ENCODE results near the gene PTGFRN.
A peak's percentile ranks its signal among the peaks of the same experiment; 100 is the strongest.

Gene PTGFRN

DNA sequence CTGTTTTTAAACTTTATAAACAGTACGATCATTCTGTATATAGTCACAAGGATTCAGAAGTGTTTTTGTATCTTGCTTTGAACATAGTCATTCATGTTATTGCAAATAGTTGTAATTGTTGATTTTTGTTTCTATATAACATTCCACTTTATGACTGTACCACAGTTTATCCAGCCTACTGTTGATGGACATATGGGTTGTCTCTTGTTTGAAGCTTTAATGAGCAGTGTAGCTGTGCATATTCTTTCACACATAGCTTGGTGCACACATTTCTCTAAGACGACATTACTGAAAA is 98.0 kb downstream of the PTGFRN start:
- Histone ChIP-seq H3K4me3 (ENCODE audit: low read depth, low read length) (no peak overlapping the region), H3K36me3 (no peaks in the 10 kb centered on the region), H3K4me1 (no peaks in the 10 kb centered on the region), H3K9me3 (no peaks in the 10 kb centered on the region), H3K27me3 (no peaks in the 10 kb centered on the region)
- DNase-seq = no peak
- TF ChIP-seq, protein P1, sequence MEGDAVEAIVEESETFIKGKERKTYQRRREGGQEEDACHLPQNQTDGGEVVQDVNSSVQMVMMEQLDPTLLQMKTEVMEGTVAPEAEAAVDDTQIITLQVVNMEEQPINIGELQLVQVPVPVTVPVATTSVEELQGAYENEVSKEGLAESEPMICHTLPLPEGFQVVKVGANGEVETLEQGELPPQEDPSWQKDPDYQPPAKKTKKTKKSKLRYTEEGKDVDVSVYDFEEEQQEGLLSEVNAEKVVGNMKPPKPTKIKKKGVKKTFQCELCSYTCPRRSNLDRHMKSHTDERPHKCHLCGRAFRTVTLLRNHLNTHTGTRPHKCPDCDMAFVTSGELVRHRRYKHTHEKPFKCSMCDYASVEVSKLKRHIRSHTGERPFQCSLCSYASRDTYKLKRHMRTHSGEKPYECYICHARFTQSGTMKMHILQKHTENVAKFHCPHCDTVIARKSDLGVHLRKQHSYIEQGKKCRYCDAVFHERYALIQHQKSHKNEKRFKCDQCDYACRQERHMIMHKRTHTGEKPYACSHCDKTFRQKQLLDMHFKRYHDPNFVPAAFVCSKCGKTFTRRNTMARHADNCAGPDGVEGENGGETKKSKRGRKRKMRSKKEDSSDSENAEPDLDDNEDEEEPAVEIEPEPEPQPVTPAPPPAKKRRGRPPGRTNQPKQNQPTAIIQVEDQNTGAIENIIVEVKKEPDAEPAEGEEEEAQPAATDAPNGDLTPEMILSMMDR (IDR thresholded peaks at IDR 0.05; ENCODE audit: low read depth, low read length) = no peak

DNA sequence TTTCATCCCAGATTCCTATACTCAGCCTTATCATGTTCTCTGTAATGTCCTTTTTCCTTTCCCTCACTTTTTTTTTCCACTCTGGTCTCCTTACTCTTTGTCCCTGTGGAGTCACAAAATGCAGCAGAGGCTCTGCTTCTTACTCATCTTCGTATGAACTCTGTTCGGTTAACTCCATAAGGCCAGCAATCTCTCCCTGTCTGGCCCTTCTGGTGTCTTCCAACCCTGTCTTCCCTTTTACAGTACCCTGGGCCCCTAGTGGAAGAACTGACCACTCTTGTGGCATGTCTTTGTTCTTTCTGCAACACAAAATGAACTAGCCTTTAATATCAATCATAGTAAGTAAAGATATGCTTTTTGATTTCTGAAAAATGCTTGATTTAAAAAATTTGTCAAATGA is 98.9 kb downstream of the PTGFRN start:
- DNase-seq = no peak
- no peak overlapping the region for H3K4me3 ChIP-seq (ENCODE audit: low read depth, low read length)
- no peaks in the 10 kb centered on the region for H3K9me3 ChIP-seq

DNA sequence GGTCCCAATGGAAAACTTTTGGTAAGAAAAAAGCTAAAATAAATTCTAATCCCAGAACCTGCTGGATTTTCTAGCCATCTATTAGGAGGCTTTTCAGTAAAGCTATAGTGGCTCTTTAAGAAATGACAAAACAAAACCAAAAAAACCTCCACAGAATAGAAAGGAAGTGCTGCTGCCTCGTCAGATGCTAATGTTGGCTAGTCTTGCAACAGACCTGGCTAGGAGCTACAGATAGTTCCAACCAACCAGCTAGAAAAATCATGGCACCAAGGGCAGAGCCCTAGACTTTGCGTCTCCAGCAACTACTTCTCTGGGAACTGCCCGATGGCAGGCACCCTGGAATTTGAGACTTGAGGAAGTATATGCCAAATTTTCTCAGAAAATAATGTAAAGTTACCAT is 99.4 kb downstream of the PTGFRN start:
- no peaks in the 10 kb centered on the region for H3K4me1 ChIP-seq
- TF ChIP-seq, protein P1 (IDR thresholded peaks at IDR 0.05; ENCODE audit: low read depth, low read length) = no peak
- no peak for DNase-seq

More for the DNA sequence above, 98.9 kb downstream of the PTGFRN start:
- Histone ChIP-seq H3K27me3 (no peaks in the 10 kb centered on the region), H3K4me1 (no peaks in the 10 kb centered on the region), H3K36me3 (no peaks in the 10 kb centered on the region)
- TF ChIP-seq, protein P1 (IDR thresholded peaks at IDR 0.05; ENCODE audit: low read depth, low read length) = 0 out of 2 replicates have a peak, but pooled peaks have one; percentile 6

DNA sequence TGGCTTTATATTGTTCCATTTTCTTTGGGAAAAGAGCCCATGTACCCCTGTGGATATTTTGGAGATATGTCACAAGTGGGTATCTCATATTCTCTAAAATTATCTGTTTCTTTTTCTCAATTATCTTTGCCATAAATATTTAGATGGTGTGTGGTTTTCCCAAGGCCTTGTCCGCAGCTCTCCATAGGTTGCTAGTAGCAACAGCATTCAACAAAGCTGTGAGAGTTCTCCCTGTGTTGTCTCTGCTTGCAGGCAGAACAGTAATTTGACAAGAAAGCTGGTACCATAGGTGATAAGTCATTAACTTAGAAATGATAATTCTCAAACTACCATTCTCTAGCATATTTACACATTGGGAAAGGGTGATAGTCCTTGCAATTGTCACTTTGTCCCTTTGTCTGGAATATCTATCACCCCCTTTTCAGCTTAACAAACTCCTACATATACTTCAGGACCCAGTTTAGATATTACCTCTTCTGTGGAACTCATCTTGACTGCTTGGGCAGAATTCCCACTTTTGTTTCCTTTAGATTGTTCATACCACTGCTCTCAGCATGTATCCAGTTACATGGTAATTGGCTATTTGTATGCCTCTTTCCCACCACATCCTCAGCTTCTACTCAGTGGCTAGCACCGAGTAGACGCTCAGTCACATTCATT is 100.7 kb downstream of the PTGFRN start:
- H3K9me3 ChIP-seq = no peaks in the 10 kb centered on the region
- H3K27me3 ChIP-seq = no peaks in the 10 kb centered on the region
- no peaks in the 10 kb centered on the region for H3K4me1 ChIP-seq
- TF ChIP-seq, protein P1 (IDR thresholded peaks at IDR 0.05; ENCODE audit: low read depth, low read length) = no peak
- no peak overlapping the region for H3K4me3 ChIP-seq (ENCODE audit: low read depth, low read length)
- no peaks in the 10 kb centered on the region for H3K36me3 ChIP-seq
- DNase-seq = no peak

More for the DNA sequence above, 99.4 kb downstream of the PTGFRN start:
- Histone ChIP-seq H3K36me3 (no peaks in the 10 kb centered on the region), H3K9me3 (no peaks in the 10 kb centered on the region), H3K4me3 (ENCODE audit: low read depth, low read length) (no peak overlapping the region), H3K27me3 (no peaks in the 10 kb centered on the region)

DNA sequence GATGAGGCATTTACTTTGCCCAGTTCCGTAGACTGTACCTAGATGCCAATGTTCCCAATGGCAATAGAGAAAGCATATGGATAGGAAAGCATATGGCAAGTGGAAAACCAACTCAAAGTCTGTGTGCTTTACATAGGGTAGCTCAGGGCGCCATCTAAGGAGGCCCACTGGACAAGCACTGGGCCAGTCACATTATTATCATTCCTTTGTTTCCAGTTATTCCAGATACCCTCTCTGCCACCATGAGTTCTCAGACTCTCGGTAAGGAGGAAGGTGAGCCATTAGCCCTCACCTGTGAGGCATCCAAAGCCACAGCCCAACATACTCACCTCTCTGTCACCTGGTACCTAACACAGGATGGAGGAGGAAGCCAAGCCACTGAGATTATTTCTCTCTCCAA is 101.6 kb downstream of the PTGFRN start:
- Histone ChIP-seq H3K36me3 (no peaks in the 10 kb centered on the region), H3K27me3 (no peaks in the 10 kb centered on the region), H3K4me1 (no peaks in the 10 kb centered on the region), H3K4me3 (ENCODE audit: low read depth, low read length) (no peak overlapping the region), H3K9me3 (no peaks in the 10 kb centered on the region)
- TF ChIP-seq, protein P1 (IDR thresholded peaks at IDR 0.05; ENCODE audit: low read depth, low read length) = no peak
- no peak for DNase-seq

DNA sequence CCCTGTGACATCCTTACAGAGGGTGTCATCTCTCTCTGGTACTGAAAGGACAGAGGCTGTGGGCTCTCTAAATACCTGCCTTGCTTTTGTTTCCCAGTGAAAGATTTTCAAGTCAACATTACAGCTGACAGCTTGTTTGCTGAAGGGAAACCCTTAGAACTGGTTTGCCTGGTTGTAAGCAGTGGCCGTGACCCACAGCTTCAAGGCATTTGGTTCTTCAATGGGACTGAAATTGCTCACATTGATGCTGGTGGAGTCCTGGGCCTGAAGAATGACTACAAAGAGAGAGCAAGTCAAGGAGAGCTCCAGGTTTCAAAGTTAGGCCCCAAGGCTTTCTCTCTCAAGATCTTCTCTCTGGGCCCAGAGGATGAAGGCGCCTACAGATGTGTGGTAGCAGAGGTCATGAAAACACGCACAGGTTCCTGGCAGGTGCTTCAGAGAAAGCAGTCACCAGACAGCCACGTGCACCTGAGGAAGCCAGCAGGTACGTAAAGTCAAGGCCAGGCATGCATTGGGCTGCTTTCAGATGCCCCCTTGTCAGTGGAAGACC is 103.7 kb downstream of the PTGFRN start:
- H3K36me3 ChIP-seq = no peaks in the 10 kb centered on the region
- H3K9me3 ChIP-seq = no peaks in the 10 kb centered on the region
- no peak overlapping the region for H3K4me3 ChIP-seq (ENCODE audit: low read depth, low read length)
- TF ChIP-seq, protein P1 (IDR thresholded peaks at IDR 0.05; ENCODE audit: low read depth, low read length) = no peak
- DNase-seq = no peak
- H3K27me3 ChIP-seq = no peaks in the 10 kb centered on the region
- H3K4me1 ChIP-seq = no peaks in the 10 kb centered on the region

All from BE2C (cell line).